ENCODE results near the gene CFAP46.
"Not testable (repeated sequence)": the region's sequence is repeated elsewhere in the genome, so short reads cannot be mapped to it uniquely, and the experiment has no call there.

Gene CFAP46

DNA sequence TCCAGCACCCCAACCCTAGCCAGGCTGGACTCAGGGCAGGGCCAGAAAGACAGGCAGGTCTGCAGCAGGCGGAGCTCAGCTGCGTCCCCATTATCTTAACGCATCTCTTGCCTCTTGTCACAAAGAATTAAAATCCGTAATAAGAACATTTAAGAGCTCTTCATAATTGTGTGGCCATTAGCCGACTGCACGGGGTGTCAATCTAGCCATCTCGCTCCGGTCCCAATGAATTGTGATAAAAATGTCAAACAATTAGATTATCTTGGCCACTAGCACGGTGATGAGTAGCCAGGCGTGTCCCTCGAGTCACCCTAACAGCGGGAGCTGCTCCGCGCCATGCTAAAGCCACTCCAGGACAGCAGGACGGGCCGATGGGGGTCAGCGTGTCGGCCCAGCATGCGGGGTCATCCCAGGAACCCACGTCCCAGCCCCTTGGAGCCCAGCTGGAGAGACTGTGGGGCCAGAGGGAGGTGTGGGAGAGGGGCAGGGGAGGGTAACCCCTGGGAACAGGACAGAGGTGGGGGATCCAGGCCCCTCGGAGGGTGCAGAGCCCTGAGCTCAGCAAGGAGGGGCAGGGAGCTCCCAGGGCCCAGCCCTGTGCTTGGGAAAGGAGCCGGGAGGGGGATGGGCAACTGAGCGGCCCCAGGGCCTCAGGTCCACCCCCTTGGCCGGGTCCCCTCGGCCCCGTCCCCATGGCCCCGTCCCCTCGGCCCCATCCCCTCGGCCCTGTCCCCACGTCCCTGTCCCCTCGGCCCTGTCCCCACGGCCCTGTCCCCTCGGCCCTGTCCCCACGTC, 138.8 kb downstream of the CFAP46 start:
- no peak for FAIRE-seq

DNA sequence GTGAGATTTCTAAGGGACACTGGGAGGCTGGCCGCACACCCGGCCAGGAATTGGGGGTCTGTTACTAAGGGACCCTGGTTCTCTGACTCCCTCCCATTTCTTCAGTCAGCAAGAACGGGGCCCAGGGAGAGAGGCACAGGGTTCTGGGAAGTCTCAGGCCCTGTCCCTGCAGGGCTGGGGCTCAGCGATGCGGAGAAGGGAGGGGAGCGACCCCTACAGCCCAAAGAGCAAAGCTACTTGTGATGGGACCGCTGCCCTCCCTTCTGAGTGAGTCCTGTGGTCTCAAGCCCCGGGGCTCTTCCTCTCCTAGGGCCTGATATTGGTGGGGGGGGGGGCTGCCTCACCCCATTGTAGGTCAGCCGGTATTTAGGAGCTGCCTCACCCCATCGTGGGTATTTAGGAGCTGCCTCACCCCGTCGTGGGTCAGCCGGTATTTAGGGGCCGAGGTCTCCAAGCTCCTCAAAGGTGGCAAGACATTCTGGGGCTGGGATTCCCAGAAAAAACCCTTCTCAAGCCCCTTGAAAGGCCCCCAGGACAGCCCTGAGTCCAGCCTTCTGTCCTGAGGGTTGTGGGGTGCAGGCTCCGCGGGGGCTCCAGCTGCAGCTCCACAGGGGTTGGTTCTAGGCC, 139.6 kb downstream of the CFAP46 start:
- no peak for FAIRE-seq

DNA sequence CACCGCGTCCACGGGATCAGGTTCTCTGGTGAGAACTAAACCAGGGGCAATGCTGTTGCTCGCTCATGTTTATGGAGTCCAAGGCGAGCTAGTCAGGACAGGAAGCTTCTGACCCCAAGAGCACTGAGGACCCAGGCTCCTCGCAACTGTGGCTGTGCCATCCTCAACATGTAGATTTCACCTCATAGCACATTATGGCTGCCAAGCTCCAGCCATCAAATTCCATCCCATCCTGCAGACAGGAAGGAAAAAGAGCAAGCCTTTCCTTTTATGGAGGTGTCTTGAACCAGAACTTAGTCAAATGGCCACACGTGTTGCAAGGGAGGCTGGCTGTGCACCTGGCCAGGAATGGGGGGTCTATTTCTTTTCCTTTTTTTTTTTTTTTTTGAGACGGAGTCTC, 140.3 kb downstream of the CFAP46 start:
- no peak for FAIRE-seq

DNA sequence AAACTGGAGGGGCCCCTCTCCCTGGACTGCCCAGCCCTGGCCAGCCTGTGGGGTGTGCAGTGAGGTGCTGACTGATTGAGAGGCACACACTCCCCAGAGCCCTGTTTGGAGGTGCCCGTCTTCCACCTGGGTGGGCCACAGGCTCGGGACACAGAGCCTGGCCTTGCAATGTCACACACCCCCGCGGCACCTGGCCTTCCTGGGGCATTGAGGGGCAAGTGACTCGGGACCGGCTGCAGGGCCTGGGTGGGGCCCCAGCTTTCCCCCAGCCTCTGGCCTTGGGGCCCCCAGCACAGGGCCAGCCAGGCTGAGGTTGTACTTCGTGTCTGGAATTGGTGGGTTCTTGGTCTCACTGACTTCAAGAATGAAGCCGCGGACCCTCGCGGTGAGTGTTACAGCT, 142.5 kb downstream of the CFAP46 start:
- FAIRE-seq: no peak

DNA sequence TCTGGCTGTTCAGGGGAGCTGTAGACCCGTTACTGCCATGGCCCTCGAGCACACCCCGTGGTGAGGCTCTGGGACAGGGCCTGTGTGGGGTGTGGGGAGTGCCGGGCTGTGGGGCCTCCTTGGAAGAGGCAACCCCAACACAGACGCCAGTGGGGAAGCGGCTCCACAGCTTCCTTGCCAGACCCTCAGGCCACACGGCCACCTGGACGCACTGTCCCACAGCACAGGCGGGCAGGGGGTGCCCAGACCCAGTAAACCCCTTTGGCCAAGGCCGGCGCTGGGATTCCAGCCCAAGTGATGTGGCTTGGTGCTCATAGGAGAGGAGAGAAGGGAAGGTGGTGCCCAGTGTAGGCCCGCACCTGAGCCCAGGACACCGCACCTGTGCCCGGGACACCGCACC, 143.5 kb downstream of the CFAP46 start:
- no peak for FAIRE-seq

DNA sequence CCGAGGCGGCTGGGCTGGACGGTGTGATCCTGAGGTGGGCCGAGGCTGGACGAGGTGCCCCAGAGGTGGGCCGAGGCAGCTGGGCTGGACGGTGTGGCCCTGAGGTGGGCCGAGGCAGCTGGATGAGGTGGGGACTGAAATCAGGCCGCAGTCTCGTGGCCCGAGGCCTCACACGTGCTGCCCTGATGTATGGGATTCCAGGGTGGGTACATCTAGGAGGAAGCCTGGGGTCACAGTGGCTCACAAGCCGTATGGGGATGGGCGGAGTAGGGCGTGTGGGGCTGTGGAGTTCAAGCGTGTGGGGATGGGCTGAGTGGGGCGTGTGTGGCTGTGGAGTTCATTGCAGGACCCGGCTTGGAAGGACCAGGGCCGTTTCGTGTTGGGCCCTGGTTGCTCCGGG, 144.0 kb downstream of the CFAP46 start:
- FAIRE-seq: no peak

DNA sequence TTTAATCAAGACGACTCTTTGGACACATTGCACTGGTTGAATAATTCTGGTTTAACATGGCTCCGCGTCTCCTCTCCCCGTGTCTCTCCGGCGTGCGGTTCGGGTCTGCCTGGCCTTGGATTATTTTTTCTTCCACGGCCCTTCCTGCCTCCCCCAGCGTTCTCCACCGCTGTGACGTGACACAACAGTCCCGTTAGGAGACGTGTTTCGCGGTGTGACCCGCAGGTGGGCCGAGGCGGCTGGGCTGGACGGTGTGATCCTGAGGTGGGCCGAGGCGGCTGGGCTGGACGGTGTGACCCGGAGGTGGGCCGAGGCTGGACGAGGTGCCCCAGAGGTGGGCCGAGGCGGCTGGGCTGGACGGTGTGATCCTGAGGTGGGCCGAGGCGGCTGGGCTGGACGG, 144.4 kb downstream of the CFAP46 start:
- not testable (repeated sequence) for FAIRE-seq

DNA sequence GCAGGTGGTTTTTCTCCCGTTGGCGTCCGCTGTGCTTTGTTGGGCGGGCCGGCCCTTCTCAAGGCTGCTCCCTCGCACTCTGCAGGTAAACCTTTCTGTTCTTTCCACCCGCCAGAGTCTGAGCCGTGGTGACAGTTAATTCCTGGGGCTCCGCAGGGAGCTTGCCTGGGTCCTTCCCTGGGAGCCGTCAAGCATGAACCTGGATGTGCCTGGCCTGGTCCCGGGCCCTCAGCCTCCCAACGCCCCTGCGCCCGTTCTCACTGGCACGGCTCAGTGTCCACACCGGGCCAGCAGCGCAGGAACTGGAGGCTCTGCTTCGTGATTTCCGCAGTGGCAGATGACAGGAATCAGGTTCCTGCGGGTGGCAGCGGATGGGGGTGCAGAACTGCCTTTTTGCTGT, 145.5 kb downstream of the CFAP46 start:
- no peak for FAIRE-seq

DNA sequence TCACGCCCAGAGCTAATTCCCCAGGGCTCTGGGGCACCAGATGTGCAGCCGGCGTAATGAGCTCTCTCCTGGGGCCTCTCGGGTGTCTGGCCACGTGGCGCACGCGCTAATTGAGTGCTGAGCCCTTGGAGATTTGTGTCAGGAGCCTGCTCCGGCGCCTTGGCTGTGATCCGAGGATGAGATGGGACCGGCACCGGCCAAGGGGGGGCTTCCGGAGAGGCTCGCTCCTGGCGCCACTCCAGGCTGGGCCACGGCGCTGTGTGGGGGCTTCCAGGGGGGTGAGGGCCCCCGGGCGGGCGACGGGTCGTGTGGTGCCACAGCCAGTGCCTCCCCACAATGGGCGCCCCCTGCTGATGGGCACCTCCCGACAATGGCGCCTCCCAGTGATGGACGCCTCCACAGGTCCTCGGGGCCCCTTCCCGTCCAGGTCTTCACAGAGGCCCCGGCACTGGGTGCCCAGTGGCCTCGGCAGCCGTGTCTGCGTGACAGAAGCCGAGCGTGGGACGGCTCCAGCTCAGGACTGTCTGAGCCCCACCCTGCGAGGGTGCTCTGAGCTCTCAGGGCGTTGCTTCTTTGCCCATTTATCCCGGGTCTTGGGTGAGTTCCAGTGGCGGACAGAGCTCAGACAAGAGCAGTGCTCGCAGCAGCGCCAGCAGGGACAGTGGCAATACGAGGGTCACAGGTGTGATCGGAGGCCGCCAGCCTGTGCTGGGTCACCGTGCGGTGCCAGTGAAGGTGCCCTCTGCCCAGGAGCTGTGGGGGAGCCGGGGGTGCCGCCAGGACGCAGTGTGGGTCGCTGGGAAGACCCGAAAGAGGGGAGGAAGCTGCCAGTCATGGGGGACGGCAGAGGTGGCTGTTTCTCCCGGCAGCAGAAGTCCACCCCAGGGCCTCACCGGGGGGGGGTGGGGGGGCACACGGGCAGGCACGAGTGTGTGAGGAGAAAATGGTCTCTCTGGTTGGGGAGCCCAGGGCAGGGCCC, 148.2 kb downstream of the CFAP46 start:
- FAIRE-seq: no peak

DNA sequence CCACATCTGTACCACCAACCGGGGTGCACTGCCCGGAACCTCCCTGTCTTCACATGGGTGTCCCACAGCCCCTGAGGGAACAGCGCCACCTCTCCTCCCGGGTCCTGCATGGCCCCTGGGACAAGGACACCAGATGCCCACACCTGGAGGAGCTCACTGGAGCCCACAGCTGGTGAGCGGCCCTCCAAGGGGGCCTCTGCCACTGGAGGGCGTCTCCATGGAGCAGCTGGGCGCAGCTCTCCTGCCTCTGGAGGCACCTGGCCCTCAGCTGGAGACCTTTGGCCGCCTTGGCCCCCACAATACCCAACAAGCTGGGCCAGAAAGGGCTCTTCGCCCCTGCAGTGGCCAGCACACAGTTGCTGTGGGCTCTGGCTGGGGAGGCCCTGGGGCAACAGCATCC, 149.2 kb downstream of the CFAP46 start:
- no peak for FAIRE-seq

DNA sequence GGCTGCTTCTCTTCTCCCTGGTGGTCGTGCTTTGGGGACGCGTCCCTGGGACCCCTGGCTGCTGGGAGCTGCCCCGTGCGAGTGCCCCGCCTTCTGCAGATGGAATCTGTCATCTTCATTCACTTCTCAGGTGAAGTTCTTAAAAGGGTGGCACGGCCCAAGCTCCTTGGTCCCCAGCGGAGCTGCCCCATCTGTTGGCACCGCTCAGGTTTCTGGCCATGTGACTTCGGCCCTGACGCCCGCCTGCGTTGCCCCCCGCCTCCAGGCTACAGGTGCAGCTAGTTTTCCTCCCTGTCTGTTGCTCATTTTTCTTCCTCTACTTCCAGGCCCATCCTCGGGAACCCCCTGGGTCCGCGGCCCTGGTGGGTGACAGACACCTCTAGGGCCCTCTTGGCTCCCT, 149.6 kb downstream of the CFAP46 start:
- FAIRE-seq: no peak

DNA sequence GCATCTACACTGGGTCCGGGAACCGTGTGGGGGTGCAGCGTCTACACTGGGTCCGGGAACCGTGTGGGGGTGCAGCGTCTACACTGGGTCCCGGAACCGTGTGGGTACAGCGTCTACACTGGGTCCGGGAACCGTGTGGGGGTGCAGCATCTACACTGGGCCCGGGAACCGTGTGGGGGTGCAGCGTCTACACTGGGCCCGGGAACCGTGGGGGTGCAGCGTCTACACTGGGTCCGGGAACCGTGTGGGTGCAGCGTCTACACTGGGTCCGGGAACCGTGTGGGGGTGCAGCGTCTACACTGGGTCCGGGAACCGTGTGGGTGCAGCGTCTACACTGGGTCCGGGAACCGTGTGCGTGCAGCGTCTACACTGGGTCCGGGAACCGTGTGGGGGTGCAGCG, 150.3 kb downstream of the CFAP46 start:
- not testable (repeated sequence) for FAIRE-seq

DNA sequence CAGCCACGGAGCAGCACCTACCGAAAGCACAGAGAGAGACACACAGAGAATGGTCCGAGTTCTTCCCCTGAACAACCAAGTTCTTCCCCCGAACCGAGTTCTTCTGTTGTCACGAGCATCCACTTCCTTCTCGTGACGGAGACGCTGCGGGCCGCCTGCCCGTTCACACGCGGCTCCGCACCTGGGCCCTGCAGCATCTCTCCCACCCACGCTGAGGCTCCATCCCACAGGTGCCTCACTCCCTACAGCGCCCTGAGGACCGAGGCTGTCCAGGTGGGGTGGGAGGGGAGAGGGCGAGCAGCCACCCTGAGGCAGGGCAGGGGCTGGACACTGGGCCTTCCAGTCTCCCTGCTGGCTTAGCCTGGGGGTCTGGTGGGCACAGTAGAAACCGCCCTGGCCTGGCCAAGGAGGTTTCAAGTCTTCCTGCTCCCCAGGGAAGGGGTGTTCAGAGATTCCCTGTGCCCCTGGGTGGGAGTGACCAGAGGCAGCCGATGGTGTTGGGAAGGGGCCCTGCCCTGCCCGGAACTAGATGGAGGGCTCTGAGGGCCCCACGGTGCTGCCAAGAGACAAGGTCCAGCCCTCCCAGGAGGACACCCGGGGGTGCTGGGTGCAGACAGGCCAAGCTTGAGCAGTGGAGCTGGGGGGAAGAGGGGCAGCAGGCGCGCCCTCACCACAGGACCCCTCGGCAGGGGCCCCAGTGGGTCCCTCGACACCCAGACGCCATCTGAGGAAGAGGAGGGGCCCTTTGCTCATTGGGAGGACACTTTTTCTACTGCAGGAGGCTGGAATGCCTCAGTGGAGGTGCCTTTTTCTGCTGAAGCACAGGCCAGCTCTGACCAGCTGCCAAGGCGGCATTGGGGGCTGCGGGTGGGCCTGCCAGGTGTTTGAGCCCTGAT, 151.2 kb downstream of the CFAP46 start:
- no peak for FAIRE-seq

DNA sequence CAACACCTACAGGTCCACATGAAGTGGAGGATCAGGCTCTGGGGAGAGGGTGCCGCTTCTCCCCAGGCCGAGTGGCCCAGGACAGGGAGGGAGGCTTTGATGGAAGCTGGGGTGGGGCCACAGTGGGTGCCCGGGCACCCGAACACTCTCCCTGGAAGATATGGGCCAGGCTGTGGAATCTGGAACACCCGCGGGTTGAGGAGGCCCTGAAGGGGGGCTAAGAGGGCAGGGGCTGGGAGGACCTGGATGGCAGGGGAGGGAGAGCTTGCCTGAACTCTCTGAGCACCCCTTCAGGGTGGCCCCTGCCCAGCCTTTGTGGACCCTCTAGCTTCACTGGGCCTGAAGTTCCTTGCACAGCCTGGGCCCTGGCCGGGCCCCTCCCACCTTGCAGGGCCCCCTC, 151.9 kb downstream of the CFAP46 start:
- FAIRE-seq: no peak

DNA sequence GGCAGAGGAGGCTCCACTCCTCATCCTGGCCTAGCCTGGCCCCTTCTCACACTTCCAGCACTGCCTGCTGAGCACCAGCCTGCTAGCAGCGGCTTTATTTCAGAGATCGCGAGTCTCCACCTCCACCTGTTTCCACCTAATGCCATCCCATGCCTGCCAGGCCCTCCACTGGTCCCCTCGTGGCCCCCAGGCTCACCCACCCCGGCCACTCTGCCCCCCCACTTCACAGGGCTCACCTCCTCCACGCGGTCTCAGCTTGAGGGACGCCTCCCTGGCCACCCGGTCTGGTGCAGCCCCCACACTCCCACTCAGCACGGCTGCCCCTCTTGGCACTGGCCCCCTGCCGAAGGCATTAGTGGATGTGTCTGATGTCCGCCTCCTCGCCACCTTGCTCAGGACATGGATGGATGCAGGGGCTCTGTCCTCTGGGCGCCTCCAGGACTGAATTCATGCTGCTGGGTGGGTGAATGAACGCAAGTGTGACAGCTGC, 152.7 kb downstream of the CFAP46 start:
- FAIRE-seq: no peak

DNA sequence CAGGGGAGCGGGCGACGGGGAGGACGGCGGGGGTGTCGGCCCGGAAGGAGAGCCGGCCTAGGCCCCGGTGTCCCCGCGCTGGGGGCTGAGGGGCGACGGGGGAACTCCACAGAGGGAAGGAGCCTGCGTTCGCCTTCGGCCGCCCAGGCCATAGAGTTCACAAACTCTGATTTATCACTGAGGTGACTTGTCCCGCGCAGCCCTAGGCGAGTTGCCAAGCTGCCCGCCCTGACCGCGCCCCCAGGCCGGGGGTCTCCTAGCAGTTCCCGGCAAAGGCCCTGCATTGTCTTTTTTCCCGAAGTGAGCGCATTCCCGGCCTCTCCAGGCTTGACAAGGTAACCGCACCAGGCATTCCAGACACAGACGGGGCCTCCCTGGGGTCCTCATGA, 153.5 kb downstream of the CFAP46 start:
- FAIRE-seq: no peak

DNA sequence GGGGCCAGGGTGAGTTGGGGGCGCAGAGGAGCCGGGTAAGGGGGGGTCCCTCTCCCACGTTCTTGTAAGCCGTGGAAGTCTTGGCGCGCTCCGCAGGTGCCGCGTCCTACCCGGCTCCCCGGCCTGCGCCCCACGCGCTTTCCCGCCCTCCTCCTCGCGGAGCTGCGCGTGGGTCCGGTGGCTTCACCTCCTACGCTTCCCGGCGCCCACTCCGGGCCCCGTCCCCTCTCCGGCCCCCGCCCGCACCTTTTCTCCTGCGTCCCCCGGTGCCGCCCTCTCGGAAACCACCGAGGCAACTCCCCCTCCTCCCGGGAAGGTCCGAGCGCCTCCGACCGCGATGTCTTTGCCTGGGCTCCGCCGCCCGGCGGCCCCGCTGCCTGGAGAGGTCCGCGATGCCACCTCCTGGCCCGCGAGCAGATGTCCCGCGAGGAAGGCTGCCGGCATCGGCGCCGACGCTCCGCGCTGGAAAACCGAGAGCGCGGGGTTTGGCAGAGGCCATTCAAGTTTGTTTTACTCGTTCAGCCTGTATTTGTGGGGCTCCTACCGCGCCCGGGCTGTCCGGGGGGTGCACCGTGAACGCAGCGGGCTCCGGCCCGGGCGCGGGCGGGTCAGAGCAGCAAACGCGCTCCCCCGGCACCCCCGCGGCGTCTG, 154.1 kb downstream of the CFAP46 start:
- FAIRE-seq: no peak

DNA sequence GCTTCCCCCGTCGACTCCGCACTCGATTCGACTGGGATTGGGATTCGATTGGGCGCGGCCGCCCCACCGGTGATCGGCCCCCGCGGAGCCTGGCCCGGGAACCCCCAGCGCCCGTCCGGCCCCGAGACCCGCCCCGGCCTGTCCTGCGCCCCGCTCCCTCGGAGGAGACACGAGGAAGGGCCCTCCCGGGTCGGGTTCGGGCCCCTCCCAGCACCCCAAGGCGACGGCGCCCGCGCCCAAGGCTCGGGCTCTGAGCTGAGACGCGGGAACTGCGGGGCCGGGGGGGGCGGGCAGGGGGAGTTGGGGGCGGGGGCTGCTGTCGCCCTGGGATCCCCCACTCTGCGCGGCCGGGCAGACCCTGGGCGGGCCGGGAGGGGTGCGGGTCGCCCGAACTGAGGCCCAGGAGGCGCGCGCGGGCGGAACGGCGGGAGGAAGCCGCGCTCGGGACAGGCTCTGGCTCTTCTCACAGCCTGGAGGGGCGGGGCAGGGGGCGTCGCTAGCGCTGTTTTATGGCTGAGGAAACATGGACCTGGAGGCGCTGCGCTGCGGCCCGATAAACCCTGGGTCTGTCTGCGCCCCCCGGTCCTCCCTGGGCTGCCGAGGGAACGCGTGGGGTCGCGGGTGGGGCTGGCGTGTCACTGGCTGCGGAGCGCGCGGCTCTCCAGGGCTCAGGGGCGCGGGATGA, 154.7 kb downstream of the CFAP46 start:
- no peak for FAIRE-seq

DNA sequence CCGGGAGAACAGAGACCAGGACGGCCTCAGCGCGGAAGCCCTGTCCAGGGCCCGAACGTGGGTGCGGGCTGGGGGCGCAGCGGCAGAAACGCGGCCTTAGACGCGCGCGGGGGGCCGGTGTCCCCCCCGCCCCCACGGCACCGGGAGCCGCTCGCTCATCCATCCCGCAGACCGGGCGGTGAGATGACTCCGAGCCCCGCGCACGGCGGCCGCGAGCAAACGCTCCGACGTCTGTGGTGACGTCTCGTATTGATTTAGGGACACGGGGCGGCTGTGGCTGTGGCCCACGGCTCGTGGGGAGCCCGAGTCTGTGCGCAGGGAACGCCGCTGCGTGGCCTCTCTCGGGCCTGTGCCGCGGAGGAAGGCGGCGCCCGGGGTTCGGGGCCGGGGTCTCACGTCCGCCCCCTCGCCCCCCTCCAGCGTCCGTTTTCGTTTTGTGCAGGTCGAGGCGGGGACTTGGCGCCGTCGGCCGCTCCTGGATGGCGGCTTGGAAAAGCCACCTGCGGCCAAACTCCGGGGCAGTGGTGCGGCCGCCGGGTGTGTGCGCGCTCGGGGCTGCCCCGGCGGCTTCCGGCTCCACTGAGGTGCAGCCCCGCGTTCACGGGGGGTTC, 155.4 kb downstream of the CFAP46 start:
- FAIRE-seq: no peak

DNA sequence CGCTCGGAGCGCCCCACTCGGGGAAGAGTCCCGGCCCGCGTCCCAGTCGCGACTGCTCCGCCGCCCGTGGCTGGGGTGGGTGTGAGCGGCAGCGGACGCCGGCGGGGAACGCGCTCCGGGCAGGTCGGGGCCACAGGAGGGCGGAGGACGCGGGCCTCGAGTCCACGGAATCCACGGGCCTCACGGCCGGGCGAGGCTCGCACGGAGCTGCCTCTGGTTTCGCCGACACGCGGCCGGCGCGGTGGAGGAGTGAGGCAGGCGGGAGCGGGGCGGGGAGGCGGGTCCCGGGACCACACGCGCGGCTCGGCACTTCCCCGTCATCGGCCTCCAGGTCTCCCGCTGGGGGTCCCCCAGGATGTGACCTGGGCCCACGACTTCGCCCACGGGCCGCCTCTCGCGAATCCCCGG, 155.9 kb downstream of the CFAP46 start:
- FAIRE-seq: no peak

Data from TTC549 (cell line).